NCI-H82 treated with DMSO at 0.1 percent for 48 hours (cell line): ENCODE data around the gene SP100.
"Not testable (repeated sequence)": the region's sequence is repeated elsewhere in the genome, so short reads cannot be mapped to it uniquely, and the experiment has no call there.

Experiments used
- DNase-seq: peaks from one replicate; lab custom pipeline; 2025; ENCODE audit not compliant: unreplicated experiment; lab: John Stamatoyannopoulos, UW

Gene SP100

DNA sequence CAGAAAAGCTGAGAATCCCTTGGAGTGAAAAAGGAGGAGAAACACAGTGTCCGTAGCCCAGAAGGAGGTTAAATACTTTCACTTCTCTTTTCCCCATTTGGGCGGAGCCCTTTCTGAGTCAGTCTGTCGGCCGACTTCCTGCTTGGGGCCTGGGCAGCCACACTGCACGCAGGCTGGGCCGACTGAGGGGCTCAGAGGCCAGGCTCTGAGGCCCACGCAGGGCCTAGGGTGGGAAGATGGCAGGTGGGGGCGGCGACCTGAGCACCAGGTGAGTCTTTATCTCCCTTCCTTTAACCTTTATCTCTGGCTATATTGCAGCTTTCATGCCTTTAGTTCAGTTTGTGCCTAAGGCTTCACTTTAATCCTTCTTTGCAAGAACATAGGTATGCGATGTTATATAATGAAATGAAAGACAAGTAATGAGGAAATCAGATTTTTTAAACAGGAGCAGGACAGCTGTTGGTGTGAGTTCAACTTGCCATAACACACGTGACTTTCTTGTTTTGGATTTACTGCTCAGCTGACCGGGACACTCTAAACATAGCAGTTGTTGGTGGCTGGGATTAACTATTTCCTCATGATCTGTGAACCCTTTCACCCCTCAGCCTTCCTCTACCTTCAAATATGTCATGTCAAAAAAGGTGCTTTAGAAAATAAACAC, at the start of gene SP100:
TSS of gene SP100 (plus strand) at position 141 of the 661 bp plus-strand sequence. CDS start at position 237, 96 bp downstream.
- DNase-seq = no peak

DNA sequence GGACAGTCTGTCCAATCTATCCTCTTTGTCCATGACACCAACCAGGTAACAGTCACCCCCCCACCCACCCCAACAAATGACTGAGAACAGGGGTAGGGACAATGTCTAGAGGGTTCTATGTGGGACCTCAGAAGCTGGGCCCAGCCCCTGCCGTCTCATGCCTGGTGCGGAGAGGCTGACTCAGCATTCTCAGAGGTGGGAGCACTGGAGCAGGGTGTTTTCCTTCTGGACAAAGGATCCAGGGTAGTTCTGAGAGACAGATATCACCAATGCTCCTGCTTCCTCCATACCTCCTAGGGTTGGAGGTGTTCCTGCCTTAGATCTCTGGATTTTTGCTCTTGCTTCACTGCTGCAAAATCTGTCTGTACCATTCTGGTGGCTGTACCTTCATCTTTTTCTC, 33.9 kb upstream of the SP100 start:
- no peak for DNase-seq

DNA sequence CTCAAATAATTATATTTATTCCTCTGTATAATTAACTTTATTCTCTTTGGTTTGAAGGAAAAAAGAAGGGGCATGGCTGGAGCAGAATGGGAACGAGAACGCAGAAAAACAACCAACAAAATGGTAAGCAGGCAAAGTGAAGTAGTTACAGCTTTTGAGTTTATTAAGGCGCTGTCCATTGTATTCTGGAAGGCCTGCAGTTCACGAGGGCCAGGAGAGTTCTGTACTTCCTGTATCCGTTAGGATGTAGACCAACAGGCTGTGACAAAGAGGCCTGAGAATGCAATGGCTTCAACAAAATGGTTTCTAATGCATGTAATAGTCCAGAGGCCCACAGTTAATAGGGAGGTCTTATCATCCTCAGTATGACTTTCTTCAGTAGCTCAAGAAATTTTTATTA, 32.5 kb upstream of the SP100 start:
- DNase-seq = no peak

DNA sequence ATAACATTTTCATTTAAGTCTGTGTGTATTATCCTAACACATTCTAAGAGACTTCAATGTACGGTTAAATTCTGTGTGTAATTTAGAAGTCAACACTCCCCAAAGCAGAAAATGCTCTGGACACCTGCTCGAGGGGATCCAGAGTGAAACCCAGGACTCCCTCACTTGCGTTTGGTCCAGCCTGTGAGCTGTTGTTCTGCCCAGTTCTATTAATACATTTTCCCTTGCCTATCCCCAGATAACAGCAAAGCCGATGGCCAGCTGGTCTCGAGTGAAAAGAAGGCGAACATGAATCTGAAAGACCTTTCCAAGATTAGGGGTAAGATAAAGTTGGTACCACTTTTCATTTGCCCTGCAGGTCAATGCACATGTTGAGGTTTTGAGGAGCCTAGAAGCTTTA, 31.0 kb upstream of the SP100 start:
- DNase-seq = no peak

DNA sequence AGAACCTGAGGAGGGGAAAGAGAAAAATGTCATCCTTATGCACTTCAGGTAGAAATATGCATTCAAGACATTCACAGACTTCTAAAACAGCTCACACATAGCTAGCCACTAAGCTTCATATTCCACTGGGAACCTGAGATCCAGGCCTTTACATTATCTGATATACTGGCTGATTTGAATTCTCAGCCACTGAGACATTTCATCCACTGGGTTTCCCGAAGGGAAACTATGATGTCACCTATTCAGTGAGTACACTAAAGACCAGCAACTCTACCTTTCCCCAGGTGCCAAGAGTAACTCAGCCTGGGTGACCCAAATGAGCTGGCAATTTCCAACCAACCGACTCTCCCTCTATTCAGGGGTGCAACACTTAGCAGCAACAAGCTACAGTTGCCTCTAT, 21.7 kb upstream of the SP100 start:
- DNase-seq = no peak

DNA sequence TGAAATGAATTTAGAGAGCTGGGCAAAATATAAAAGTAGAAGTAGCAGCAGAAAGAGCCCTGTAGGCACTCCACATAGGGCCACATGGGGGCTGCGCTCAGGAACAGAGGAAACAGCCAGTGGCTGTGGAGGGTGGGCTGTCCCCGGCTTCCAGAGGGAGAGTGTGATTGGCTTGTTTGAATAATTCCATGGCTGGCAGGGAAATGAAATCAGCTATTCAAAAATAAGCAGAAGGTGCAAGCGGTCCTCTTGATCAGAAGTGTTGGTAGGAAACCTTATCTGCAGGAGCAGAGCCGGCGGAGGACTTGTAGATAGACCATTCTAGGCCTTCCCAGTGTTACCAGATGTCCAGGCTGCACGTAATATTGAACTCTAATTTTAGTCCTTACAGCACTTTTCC, 17.3 kb upstream of the SP100 start:
- DNase-seq = not testable (repeated sequence)

DNA sequence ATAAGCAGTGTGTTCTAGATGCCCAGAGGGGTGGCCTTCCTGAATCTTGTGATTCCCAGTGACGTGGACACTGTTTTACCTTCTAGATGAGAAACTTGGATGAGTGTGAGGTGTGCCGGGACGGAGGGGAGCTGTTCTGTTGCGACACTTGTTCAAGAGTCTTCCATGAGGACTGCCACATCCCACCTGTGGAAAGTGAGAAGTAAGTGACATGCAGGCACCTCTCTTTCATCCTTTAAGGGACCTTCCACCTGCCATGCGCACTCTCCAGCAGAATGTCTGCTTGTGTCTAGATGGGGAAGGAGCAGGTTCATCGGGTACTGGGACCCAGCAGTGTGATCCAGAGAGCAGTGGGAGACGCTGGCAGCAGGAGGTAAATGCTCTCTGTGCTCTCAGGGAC, 16.0 kb upstream of the SP100 start:
- no peak for DNase-seq

DNA sequence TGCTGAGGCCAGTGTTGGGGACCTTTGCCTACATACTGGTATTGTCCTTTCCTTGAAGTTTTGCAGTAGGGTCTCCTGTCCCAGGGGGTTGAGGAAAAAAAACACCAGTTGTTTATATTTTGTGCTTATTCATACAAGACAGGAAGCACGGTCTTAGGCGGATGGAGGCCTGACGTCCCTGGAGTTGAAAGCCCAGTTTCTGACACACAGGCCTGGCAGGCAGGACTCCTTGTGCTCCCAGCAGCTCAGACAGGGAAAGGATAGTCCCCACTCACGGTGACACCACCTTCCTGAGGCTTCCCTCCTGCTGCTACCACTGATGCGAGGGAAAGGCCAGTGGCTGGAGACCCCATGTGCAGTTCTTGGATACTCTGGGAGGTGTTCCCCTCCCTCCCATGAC, 15.5 kb upstream of the SP100 start:
- DNase-seq = no peak

DNA sequence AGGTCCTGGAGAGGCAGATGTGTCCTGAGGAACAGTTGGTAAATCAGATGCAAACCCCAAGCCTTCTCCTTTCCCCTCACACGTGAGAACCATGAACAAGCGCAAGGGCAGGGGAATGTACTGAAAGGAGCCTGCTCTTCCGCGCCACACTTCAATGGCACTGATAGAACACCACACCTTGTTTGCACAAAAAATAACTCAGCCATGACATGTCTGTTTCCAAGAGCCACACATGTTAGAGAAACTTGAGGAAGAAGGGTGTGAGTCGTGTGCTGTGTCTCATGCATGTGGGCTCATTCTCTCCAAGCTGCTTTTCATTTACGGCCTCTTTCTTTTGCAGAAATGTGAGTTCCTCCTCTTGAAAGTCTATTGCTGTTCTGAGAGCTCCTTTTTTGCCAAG, 15.0 kb upstream of the SP100 start:
- DNase-seq = not testable (repeated sequence)

DNA sequence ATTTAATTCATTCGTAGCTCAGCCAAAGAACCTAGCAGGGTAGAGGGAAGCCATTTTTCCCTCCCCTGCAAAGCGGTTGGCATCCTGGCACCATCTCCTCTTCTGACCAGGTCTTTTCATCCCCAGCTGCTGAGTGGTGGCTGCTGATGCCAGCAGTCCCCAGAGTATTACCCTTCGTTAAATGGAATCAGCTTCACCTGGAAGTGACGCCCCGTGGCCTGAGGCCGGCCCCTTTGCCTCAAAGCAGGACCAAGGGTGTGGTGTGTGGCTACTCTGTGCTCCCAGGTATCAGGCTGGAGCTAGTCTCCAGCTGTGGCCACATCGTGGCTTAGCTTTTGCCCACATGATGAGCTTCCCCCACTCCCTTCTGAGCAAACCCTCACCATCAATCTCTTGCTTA, 12.3 kb upstream of the SP100 start:
- DNase-seq = no peak

DNA sequence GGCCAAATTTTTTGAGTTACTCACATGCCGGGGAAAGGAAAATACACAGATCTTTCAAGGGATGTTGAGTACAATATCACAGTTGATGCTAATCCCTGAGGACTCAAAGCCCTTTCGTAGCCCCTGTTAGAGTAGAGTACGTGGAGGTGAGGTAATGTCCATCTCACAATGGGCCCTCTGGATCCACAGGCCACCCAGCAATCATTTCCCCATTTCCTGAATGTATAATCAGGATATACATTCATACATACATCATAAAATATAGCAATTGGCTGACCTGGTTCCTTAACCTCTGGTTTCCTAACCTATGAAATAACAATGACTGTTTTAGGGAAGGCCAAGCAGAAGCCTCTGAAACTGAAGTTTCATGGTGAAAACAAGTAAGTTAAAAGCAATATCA, 10.2 kb upstream of the SP100 start:
- DNase-seq = no peak

DNA sequence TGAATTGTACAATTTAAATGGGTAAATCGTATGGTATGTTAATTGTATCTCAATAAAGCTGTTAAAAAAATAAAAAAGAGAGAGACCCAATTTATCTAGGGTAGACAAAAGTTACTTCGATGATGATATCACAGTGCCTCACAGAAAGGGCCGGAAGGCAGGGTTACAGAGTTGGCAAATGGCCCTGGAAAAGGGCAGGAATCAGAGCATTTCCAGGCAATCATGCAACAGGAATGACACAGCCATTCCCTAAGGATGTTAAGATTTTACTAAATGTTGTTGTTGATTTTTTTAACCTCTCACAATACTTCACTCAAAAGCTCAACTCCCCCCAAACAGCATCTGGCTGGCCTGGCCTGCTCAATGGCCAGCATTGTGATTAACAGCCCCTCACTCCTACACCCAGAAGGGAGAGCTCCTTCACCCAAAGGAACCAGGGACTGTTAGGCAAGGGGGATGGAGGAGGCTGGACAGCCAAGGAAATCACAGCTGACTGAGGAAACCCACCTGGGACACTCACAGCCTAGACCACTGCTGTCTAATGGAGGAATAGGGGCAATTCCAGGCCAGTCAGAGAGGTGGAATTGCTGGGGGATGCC, 7.7 kb upstream of the SP100 start:
- no peak for DNase-seq

DNA sequence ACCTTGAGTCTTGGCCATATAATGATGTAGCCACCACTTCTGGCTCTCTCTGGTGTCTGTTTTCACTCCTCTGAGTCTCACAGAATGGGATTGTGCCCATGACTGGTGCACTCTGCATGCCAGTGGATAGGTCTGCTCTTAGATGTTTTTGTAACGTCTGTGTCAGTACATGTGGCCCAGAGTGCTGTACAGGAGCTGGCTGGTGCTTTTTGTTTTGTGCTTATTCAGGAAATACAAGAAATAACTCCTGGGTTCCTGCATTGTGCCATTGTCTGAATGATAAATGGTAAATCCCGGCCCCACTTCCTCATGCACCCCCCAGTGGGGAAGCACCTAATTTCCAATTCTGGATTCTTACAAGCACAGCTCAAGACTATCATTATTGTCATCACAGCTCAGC, 6.7 kb upstream of the SP100 start:
- not testable (repeated sequence) for DNase-seq

DNA sequence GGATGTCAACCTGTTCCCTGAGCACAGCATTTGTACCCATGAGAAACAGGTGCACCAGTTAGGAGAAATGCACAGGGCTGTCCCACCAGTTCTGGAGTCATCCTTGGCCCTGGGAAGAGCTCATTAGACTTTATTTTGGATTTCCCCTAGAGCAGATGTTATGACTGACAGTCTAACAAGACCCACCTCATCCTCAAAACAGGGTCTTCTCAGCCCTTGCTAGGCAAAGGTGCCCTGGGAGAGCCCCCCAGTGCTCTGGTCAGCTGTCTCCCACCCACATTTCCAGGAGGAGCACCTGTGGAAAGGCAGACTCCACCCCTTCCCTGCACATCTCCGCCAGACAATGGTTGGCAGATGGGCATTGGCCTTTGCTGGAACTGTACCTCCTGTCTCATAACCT, 5.7 kb upstream of the SP100 start:
- no peak for DNase-seq

DNA sequence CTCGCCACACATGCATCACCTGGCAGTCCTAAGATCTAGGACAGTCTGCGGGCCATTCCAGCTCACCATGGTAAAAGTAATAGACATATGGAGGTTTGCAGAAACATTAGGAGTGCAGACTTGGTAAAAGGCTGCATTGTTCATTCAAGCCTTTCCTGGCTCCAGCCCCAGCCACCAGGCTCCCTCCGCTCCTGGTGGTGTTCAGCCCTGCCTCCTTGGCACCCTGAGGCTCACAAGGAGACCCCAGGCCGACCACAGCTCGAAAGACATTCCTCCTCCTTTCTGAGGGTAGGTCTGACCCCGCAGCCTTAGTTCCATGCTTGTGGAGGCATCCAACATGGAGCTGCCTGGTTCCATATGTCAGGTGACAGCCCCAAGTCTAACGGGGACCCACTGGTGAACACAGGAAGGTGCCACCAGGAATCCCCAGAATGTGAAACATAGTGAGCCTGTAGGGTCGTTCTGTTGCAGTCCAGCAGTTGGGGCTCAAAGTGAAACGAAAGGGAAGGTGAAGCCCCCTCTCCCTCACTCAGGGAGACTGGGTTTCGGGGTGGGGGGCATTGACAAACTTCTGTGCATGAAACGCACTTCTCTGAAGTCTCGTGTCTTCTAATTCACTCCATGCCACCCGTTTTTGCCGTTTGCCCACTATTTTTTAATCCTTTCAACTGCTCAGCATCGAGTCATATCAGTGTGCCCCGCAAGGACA, 5.0 kb upstream of the SP100 start:
- no peak for DNase-seq

DNA sequence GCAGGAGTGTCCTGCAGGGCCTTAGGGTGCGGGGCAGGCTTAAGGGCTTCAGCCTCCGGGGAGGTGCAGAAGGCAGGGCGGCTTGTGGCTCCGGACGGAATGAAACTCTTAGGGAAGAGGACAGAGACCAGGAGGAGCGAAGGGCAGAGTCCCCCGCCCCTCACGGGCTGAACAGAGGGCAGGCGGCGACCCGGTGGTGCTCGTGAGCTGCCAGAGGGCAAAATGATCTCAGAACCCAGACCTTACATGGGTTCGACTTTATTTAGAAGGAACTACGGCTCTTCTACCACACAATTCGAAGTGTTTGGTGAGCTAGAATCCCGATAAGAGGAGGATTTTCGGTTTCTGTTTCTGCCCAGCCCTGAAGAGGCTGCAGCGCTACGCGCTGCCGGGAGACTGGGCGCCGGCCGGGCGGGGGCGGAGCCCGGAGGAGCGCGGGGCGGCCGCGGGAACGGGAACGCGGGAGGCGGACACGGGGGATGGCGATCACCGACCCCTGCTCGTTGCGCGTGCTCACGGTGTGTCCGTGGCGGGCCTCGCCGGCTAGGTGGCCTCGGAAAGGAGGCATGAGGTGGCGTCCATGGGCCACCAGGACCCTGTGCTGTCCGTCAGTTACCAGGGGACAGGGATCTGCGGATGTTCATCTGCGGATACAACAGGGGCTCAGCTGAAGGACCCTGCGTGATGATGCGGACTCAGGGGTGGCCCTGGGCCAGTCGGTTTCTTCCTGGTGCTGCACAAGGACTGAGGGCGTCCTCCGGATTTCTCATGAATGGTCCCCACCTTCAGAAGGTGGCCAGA, 4.2 kb upstream of the SP100 start:
- no peak for DNase-seq

DNA sequence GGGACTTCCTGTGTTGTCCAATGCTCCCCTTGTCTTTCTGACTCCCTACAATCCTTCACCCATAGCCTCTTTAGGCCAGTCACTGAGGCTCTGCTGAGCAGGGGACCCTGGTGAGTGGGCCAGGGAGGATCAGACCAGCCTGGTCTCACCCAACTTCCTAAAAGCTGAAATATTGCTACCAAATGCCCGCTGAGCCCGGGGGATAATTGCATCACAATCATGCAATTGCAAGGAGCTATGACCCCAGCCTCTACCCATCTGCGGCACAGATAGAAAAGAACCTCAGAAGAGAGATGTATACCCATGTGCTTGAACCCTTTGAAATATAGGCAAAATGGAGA, 3.7 kb upstream of the SP100 start:
- no peak for DNase-seq

DNA sequence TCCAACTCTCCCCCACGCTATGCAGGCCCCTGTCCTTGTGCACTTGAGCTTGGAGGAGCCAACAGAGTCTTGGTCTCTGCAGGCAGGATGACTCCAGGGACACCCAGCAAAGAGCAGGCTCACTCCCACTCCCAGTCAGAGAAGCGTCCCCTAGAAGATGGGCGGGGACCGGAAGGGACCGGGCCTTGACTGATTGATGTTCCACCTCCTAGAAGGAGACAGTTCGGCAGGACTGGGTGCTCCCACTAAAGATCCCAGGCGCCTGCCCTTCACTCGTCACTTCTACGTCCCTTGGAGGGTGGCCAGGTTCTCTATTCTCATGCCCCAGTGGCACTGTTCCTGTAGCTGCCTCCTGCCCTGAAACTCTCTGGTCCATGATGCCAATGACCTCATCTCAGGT, 3.2 kb upstream of the SP100 start:
- DNase-seq = no peak

DNA sequence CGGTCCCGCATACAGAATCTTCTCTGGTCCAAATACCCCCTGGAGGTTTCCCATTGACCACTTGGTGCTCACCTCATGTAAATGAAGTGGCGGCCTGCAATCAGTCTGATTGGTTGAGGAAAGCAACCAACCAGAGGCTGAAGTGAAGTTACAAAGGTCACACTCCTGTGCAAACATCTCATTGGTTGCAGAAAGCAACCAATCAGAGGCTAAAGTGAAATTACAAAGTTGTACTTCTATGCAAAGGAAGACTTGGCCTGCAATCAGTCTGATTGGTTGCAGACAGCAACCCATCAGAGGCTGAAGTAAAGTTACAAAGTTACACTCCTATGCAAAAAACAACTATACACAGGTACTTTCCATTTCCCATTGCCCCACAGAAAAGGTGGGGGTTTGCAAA, 2.5 kb upstream of the SP100 start:
- DNase-seq = no peak

DNA sequence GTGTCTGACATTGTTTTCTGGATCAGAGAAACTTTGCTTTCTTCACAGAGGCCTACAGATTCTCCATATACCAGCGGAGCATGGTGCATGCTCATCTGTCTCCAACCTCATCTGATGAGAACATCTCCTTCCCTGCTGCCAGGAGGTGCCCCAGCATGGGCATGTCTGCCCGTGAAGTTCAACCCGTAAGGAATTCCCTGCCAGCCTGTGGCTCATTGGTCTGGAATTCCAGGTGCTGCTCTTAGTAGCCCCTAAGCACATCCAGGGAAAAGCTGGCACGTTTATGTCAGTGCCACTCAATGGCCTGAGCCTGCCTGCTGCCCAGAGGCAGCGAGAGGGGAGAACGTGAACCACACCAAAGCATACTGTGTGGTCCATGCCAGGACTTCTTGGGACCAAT, 1.7 kb upstream of the SP100 start:
- DNase-seq = no peak

DNA sequence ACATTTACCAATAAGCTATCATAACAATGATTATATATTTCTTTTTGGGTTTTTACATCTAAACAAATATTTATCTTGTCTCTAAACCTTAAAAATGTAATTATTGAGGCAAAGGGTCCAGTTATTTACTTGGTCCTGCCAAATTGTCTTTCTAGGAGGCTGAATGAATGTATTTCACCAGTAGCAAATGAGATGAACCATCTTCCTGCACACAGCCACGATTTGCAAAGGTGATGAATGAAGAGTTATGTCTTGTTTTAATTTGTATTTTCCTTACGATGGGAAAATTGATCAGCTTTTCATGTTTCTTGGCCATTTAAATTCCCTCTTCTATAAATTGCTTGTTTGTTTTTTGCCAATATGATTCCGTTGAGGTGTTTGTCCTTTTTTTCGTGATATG, 1.4 kb downstream of the SP100 start:
- no peak for DNase-seq
